Mesendoderm (in vitro differentiated cells): ENCODE data around the gene MORN1.

ENCODE experiments used
- DNase-seq: peaks from one replicate; pipeline ENCODE4 v3.0.0; 2013
- H2AK5ac ChIP-seq: 2 replicates; pipeline ENCODE4 v1.6.1; 2013; ENCODE audit warnings: low read length, inconsistent platforms
- H2BK120ac ChIP-seq: 2 replicates; pipeline ENCODE4 v1.6.1; 2013; ENCODE audit warnings: low read depth, mild to moderate bottlenecking, low read length, moderate library complexity, mixed read lengths
- H2BK15ac ChIP-seq: replicated peaks from 2 replicates; pipeline ENCODE4 v1.6.1; 2013; ENCODE audit warnings: low read depth, mild to moderate bottlenecking, moderate library complexity
- H2BK5ac ChIP-seq: 2 replicates; pipeline ENCODE4 v1.6.1; 2013; ENCODE audit warnings: low read length, inconsistent platforms
- H3K18ac ChIP-seq: 2 replicates; pipeline ENCODE4 v1.6.1; 2013; ENCODE audit warnings: mild to moderate bottlenecking, low read length, mixed read lengths
- H3K23ac ChIP-seq: one replicate; pipeline ENCODE4 v1.6.1; 2013; ENCODE audit warnings: low read length
- H3K27ac ChIP-seq: 2 replicates; pipeline ENCODE4 v1.5.1; 2013; ENCODE audit warnings: low read depth, mild to moderate bottlenecking, inconsistent platforms, low read length, moderate library complexity
- H3K27me3 ChIP-seq: 2 replicates; pipeline ENCODE4 v1.6.1; 2013; ENCODE audit warnings: low read length, control low read depth, mild to moderate bottlenecking, inconsistent platforms; ENCODE audit not compliant: insufficient read depth, poor library complexity
- H3K36me3 ChIP-seq: 2 replicates; pipeline ENCODE4 v1.6.1; 2013; ENCODE audit warnings: low read length, inconsistent platforms; ENCODE audit not compliant: control insufficient read depth, insufficient read depth
- H3K4ac ChIP-seq: one replicate; pipeline ENCODE4 v1.6.1; 2013; ENCODE audit warnings: low read depth, mild to moderate bottlenecking, low read length, moderate library complexity
- H3K4me1 ChIP-seq: 2 replicates; pipeline ENCODE4 v1.6.1; 2013; ENCODE audit warnings: low read depth, low read length, inconsistent platforms; ENCODE audit not compliant: control insufficient read depth
- H3K4me2 ChIP-seq: 2 replicates; pipeline ENCODE4 v1.6.1; 2013; ENCODE audit warnings: low read length
- H3K4me3 ChIP-seq: 2 replicates; pipeline ENCODE4 v1.5.1; 2013; ENCODE audit warnings: mild to moderate bottlenecking, low read length
- H3K56ac ChIP-seq: one replicate; pipeline ENCODE4 v1.6.1; 2013; ENCODE audit warnings: low read length
- H3K79me1 ChIP-seq: 2 replicates; pipeline ENCODE4 v1.6.1; 2013; ENCODE audit warnings: low read length, inconsistent platforms
- H3K79me2 ChIP-seq: 2 replicates; pipeline ENCODE4 v1.6.1; 2013; ENCODE audit warnings: mild to moderate bottlenecking, low read length; ENCODE audit not compliant: control insufficient read depth, insufficient read depth
- H3K9ac ChIP-seq: 2 replicates; pipeline ENCODE4 v1.6.1; 2013; ENCODE audit warnings: low read length, inconsistent platforms
- H4K5ac ChIP-seq: one replicate; pipeline ENCODE4 v1.6.1; 2013; ENCODE audit warnings: low read length
- H4K8ac ChIP-seq: one replicate; pipeline ENCODE4 v1.6.1; 2013; ENCODE audit warnings: low read depth, mild to moderate bottlenecking, control low read depth, low read length, moderate library complexity
- WGBS: extraction: QIAGEN DNeasy Blood & Tissue Kit; methylation state at CpG from one replicate; pipeline ENCODE4 v1.1.7; 2013; ENCODE audit warnings: low lambda C conversion rate, missing lambda C conversion rate; ENCODE audit not compliant: insufficient coverage; ENCODE audit errors: extremely low coverage; 5-methylcytosine and 5-hydroxymethylcytosine counted together

The MORN1 gene

DNA sequence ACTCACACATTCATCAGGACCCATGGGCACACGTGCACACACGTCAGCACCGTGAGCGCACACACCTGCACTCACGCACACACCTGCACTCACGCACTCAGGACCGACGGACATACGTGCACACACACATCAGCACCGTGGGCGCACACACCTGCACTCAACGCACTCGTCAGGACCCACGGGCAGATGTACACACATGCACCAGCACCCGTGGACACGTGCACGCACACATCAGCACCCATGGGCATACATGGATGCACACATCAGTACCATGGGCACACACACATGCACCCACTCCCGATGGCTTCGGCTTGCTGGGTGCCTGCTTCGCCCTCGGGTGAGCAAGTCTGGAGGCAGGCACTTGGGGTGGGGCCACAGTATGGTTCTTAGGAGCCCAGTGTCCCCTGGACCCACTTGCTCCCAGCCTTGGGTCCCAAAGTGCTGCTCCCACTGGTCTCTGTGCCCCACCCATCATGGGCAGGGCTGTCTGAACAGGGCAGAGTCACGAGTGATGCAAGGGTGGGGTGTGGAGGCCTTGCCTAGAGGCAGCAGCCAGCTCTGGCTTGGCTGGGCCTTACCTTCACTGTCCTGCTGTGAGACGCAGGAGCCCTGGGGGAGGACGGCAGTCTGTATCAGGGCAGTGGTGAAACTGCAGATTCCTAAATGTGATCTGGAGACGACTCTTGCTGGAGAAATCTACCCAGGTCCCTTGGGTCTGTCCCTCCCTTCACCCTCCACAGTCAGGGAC lies 113.4 kb downstream of the MORN1 start:
- H3K18ac ChIP-seq, result no peak overlapping the region
- H3K36me3 ChIP-seq, result no peaks in the 10 kb centered on the region
- no peak overlapping the region for H2BK120ac ChIP-seq
- H3K23ac ChIP-seq, result no peak overlapping the region
- no peaks in the 10 kb centered on the region for H3K27me3 ChIP-seq
- H3K79me2 ChIP-seq, result peaks cover 65% of the 10 kb centered on the region
- H3K4ac ChIP-seq, result peak overlapping the region; percentile 57
- peak overlapping the region; percentile 56 for H3K9ac ChIP-seq
- no peak overlapping the region for H2AK5ac ChIP-seq
- no peak overlapping the region for H3K4me3 ChIP-seq
- DNase-seq, result peak; percentile 54
- H2BK5ac ChIP-seq, result peak overlapping the region; percentile 84
- H3K79me1 ChIP-seq, result peaks cover 18% of the 10 kb centered on the region
- peaks cover 16% of the 10 kb centered on the region for H3K4me1 ChIP-seq
- H3K27ac ChIP-seq, result peak overlapping the region; percentile 80
- no peak overlapping the region for H4K5ac ChIP-seq
- WGBS, result no CpG with 5 or more reads among the region's 25 CpGs
- H3K56ac ChIP-seq, result peak overlapping the region; percentile 78
- H3K4me2 ChIP-seq, result no peak overlapping the region
- H4K8ac ChIP-seq, result no peak overlapping the region
- H2BK15ac ChIP-seq, result no peak overlapping the region

DNA sequence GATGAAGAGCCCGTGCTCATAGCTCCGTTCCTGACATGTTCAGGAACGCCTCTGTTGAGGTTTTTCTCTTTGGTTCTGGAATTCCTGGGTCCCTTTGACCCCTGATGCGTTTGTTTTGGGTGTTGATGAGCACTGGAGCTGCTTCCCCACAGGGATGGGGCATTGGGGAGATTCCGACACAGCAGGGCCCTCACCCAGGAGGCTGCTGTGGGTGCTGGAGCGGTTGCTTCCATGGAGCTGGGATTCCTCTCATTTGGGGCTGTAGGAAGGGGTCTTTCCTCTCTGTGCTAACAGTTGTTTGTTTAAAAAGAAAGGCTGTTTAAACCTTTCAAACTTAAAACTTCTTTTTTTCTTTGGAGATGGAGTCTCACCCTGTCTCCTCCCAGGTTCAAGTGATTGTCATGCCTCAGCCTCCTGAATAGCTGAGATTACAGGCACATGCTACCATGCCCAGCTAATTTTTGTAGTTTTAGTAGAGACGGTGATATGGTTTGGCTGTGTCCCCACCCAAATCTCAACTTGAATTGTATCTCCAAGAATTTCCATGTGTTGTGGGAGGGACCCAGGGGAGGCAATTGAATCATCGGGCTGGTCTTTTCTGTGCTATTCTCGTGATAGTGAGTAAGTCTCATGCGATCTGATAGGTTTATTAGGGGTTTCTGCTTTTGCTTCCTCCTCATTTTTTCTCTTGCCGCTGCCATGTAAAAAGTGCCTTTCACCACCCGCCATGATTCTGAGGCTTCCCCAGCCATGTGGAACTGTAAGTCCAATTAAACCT lies 114.4 kb downstream of the MORN1 start:
- Histone ChIP-seq H3K4me1 (peaks cover 19% of the 10 kb centered on the region), H3K27me3 (no peaks in the 10 kb centered on the region), H4K8ac (no peak overlapping the region), H2BK5ac (no peak overlapping the region), H3K56ac (no peak overlapping the region), H3K18ac (no peak overlapping the region), H3K27ac (no peak overlapping the region), H2BK15ac (no peak overlapping the region), H2BK120ac (no peak overlapping the region), H3K36me3 (no peaks in the 10 kb centered on the region), H3K79me1 (peaks cover 18% of the 10 kb centered on the region), H3K79me2 (peaks cover 68% of the 10 kb centered on the region), H4K5ac (no peak overlapping the region), H3K9ac (no peak overlapping the region), H3K4me2 (no peak overlapping the region), H3K4ac (no peak overlapping the region), H2AK5ac (no peak overlapping the region), H3K4me3 (no peak overlapping the region), H3K23ac (no peak overlapping the region)
- DNase-seq, result no peak
- no CpG with 5 or more reads among the region's 12 CpGs for WGBS

DNA sequence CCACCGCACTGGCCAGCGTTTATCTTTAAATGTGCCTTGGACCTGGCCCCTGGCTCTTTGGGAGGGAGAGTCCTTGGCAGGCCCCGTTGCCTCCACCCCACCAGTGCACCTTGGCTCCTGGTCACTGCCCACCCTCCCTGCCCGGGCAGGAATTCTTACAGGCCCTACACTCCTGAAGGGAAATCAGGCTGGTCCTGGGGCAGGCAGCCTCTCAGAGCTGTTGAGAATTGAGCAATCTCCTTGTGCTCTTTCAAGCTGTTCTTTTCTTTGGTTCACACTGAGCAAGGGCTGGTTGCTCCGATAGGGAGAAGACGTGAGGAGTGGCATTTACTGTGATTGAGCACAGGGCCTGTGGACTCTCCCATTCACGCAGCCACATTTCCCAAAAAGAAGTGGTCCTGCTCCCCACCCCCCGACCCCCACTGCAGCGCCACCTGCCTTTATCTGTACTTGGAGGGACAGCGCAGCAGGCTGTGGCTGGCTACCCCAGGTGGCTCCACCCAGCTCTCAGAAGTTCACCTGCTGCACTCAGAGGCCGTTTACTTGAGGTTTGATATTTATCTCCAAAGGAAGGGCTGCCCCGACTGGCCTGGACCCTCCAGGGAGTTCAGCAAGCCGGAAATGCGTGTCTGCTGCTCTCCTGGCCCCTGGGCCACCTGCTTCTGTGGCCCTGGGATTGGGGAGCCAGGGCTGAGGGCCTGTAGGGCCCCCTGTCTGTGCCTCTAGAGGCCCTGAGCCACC lies 115.4 kb downstream of the MORN1 start:
- peak; percentile 40 for DNase-seq
- Histone ChIP-seq H4K5ac (no peak overlapping the region), H4K8ac (no peak overlapping the region), H3K79me1 (peaks cover 18% of the 10 kb centered on the region), H2BK15ac (no peak overlapping the region), H3K4ac (no peak overlapping the region), H3K27me3 (no peaks in the 10 kb centered on the region), H3K23ac (no peak overlapping the region), H3K4me2 (no peak overlapping the region), H3K27ac (no peak overlapping the region), H3K18ac (no peak overlapping the region), H3K4me3 (no peak overlapping the region), H2AK5ac (no peak overlapping the region), H3K4me1 (peaks cover 19% of the 10 kb centered on the region), H3K36me3 (no peaks in the 10 kb centered on the region), H2BK5ac (no peak overlapping the region), H3K9ac (no peak overlapping the region), H3K56ac (no peak overlapping the region), H2BK120ac (no peak overlapping the region), H3K79me2 (peaks cover 79% of the 10 kb centered on the region)
- WGBS, result no CpG with 5 or more reads among the region's 14 CpGs

DNA sequence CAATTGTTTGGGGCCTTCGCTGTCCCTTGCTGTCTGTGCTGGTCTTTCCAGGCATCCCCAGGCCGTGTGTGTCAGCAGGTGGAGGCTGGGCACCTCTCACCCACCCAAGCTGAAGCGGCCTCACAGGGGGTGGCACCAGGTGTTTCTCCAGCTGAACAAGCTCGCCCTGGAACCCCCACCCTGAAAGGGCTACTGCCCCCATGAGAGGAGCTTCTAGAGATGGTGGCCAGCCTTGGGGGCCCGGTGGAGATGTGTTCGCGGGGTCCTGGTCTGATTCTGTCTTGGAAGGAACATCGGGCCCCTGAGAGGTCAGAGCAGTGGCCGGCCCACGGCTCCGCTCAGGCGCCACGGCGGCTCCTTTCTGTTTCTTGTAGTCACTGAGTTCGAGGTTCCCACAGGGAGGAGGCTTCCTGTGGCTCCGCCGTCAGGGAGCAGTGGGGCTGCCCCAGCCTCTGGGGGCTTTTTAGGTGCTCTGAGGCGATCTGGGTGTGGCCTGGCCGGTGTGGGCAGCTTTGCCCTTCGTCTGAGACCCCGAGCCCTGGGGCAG lies 116.4 kb downstream of the MORN1 start:
- peaks cover 88% of the 10 kb centered on the region for H3K79me2 ChIP-seq
- no peak overlapping the region for H3K23ac ChIP-seq
- no peak overlapping the region for H4K5ac ChIP-seq
- no peak overlapping the region for H3K9ac ChIP-seq
- no peak overlapping the region for H3K4me2 ChIP-seq
- no peak overlapping the region for H3K4ac ChIP-seq
- no peak for DNase-seq
- no peak overlapping the region for H2BK15ac ChIP-seq
- H3K36me3 ChIP-seq, result no peaks in the 10 kb centered on the region
- peaks cover 19% of the 10 kb centered on the region for H3K4me1 ChIP-seq
- H2BK5ac ChIP-seq, result no peak overlapping the region
- peaks cover 22% of the 10 kb centered on the region for H3K79me1 ChIP-seq
- no peak overlapping the region for H3K4me3 ChIP-seq
- H3K56ac ChIP-seq, result no peak overlapping the region
- H3K27me3 ChIP-seq, result no peaks in the 10 kb centered on the region
- no peak overlapping the region for H2AK5ac ChIP-seq
- no peak overlapping the region for H3K27ac ChIP-seq
- WGBS, result no CpG with 5 or more reads among the region's 21 CpGs
- H2BK120ac ChIP-seq, result no peak overlapping the region
- H3K18ac ChIP-seq, result no peak overlapping the region
- H4K8ac ChIP-seq, result no peak overlapping the region

DNA sequence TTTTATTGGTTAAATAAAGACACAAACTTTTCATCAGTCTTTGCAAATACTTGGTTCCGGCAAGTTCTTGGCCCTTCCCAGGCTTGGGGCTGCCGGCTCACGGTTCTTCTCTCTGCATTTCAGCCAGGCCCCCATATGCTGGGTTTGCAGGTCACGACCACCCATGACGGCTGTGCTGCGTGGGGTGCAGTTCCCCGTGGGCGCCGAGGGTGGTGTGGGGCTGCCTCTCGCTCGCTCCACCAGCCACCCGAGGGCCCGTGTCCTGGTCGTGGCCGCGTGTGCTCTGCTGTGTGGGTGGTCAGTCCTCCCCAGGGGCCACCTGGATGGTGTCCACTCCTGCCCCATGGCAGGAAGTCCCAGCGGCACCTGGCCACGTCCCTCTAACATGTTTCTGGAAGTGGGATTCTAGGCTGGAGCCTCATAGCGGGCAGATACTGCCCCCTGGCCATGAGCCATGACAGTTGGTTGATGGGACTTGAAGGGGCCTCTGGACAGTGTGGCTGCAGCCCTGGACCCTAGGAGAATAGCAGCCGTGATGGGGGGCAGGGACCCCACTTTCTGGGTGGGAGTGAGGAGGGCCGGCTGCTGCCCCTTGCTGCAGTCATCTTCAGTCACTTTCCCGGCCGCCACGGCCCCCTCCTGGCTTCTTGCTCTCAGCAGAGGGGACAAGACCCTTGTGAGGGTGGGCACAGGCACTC lies 117.0 kb downstream of the MORN1 start:
- Histone ChIP-seq H3K36me3 (no peaks in the 10 kb centered on the region), H3K4me2 (no peak overlapping the region), H3K23ac (no peak overlapping the region), H4K5ac (no peak overlapping the region), H3K18ac (no peak overlapping the region), H2BK5ac (no peak overlapping the region), H3K27me3 (no peaks in the 10 kb centered on the region), H3K56ac (no peak overlapping the region), H3K79me1 (peaks cover 20% of the 10 kb centered on the region), H2AK5ac (no peak overlapping the region), H3K27ac (no peak overlapping the region), H3K79me2 (peaks cover 88% of the 10 kb centered on the region), H3K4me3 (no peak overlapping the region), H3K4me1 (peaks cover 15% of the 10 kb centered on the region), H4K8ac (no peak overlapping the region), H2BK15ac (no peak overlapping the region), H3K9ac (no peak overlapping the region), H3K4ac (no peak overlapping the region), H2BK120ac (no peak overlapping the region)
- WGBS, result no CpG with 5 or more reads among the region's 24 CpGs
- DNase-seq, result no peak
